ENCODE measurements around the gene CDK1. TPM values are rescaled to one million over a fixed set of nuclear protein-coding genes. Genes with fewer than 3 reads are reported as not detected.
"Not testable (repeated sequence)": the region's sequence is repeated elsewhere in the genome, so short reads cannot be mapped to it uniquely, and the experiment has no call there.

Gene CDK1
- total RNA-seq, 1 experiment from 2014 or later: 302 TPM

DNA sequence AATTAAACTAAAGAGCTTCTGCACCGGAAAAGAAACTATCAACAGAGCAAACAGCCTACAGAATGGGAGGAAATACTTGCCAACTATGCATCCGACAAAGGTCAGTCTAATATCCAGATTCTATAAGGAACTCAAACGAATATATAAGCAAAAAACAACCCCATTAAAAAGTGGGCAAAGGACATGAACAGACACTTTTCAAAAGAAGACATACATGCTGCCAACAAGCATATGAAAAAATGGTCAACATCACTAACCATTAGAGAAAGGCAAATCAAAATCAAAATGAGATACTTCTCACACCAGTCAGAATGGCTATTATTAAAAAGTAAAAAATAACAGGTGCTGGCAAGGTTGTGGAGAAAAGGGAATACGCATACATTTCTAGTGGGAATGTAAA is 53.9 kb downstream of the CDK1 start:
- H3K36me3 ChIP-seq; H3K27ac ChIP-seq; H3K27me3 ChIP-seq (replicated peaks); DNase-seq (ENCODE audit: low read depth in 1 of 2, low spot score in 2 of 2); H3K4me3 ChIP-seq; H3K9me3 ChIP-seq (replicated peaks): not testable (repeated sequence)
- H3K4me1 ChIP-seq (replicated peaks): peaks cover 17% of the 10 kb centered on the region

DNA sequence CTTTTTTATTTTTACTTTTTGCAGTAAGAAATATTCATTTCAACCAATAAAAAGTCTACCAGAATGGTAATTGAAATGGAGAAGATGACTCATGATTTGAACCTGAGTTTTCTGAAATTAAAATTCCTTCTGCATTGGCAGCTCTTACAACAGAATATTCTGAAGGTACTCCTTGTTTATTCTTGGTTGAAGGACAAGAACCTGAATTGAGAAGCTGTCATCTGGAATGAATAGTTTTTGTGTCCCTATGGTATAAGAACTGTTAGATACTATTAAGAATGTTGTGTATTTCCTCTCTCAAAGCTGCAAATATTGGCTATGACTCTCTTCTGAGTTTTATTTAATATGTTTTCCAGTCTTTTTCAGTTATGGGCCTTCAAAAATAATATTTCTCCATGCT is 56.1 kb downstream of the CDK1 start:
- Histone ChIP-seq H3K27ac (no peak overlapping the region), H3K4me3 (no peak overlapping the region), H3K36me3 (no peaks in the 10 kb centered on the region), H3K4me1 (replicated peaks) (no peaks in the 10 kb centered on the region), H3K9me3 (replicated peaks) (no peaks in the 10 kb centered on the region), H3K27me3 (replicated peaks) (no peaks in the 10 kb centered on the region)
- DNase-seq (ENCODE audit: low read depth in 1 of 2, low spot score in 2 of 2): no peak

DNA sequence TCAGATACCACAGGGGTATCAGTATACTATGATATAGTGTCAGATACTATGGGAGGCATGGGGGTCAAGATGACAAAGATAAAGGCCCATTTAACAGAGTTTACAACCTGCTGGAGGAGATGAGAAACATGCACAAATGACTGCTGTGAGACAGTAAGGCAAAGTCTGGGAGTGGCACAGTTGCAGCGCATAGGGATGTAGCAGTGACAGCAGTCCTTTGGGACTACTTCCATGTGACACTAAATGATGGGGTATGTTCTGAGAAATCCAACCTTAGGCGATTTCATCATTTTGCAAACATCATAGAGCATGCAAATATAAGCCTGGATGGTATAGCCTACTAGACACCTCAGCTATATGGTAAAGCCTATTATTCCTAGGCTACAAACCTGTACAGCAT is 56.8 kb downstream of the CDK1 start:
- Histone ChIP-seq H3K27ac (no peak overlapping the region), H3K36me3 (no peaks in the 10 kb centered on the region), H3K27me3 (replicated peaks) (no peaks in the 10 kb centered on the region), H3K4me1 (replicated peaks) (no peaks in the 10 kb centered on the region), H3K4me3 (no peak overlapping the region), H3K9me3 (replicated peaks) (no peaks in the 10 kb centered on the region)
- DNase-seq (ENCODE audit: low read depth in 1 of 2, low spot score in 2 of 2): no peak

DNA sequence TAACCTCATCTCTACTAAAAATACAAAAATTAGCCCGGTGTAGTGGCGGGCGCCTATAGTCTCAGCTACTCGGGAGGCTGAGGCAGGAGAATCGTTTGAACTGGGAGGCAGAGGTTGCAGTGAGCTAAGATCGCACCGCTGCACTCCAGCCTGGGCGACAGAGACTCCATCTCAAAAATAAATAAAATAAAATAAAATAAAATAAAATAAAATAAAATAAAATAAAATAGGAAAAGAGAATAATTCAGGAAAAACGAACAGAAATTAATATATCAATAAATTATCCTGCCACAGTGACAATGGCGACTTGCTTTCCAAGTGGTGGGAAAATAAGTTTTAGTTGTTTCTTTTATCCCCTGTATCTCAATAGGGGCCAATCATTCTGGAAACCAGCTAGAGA is 62.9 kb downstream of the CDK1 start:
- not testable (repeated sequence) for H3K27me3 ChIP-seq (replicated peaks); DNase-seq (ENCODE audit: low read depth in 1 of 2, low spot score in 2 of 2); H3K4me1 ChIP-seq (replicated peaks); H3K4me3 ChIP-seq; H3K36me3 ChIP-seq; H3K9me3 ChIP-seq (replicated peaks); H3K27ac ChIP-seq

DNA sequence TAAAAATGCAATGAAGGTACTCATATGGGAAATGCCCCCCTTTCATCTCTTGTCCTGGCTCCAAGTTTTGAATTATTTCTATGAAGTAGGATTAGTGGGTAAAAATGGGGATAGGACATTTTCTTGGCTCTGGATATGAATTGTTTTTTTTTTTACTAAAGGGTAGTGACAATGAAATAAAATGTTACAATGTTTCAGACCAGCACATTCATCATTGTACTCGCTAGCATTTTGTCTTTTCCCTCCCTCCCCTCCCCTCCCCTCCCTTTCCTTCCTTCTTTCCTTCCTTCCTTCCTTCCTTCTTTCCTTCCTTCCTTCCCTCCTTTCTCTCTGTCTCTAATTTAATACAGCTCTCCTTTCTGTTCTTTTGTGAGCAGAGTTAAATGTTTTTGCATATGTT is 64.4 kb downstream of the CDK1 start:
- DNase-seq (ENCODE audit: low read depth in 1 of 2, low spot score in 2 of 2): no peak
- peaks cover 13% of the 10 kb centered on the region for H3K4me1 ChIP-seq (replicated peaks)
- H3K9me3 ChIP-seq (replicated peaks): no peaks in the 10 kb centered on the region
- H3K36me3 ChIP-seq: no peaks in the 10 kb centered on the region
- H3K4me3 ChIP-seq: no peak overlapping the region
- H3K27ac ChIP-seq: no peak overlapping the region
- H3K27me3 ChIP-seq (replicated peaks): no peaks in the 10 kb centered on the region

Other genes with a start within 250 kb of the CDK1 start
- 17.7 and 32.1 TPM in 2 replicates for gene RHOBTB1, start 165.7 kb downstream of the CDK1 start, total RNA-seq (2014; rRNA removed; shearing (Covaris generic))